ENCODE results near the gene CCDC186.
"Not testable (repeated sequence)": the region's sequence is repeated elsewhere in the genome, so short reads cannot be mapped to it uniquely, and the experiment has no call there.

CCDC186 gene

DNA sequence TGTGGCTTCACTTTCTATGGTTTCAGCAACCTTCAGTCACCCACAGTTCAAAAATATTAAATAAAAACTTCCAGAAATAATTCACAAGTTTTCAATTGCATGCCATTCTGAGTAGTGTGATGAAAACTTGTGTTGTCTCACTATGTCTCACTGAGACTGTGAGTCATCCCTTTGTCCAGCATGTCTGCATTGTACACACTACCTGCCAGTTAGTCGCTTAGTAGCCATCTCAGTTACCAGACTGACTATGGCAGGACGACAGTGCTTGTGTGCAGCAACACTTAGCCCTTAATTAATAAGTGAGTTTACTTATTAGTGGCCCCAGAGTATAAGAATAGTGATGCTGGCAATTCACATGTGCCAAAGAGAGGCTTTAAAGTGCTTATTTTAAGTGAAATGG lies 22.5 kb downstream of the CCDC186 start:
- DNase-seq: no peak
- Histone ChIP-seq H3K27ac (ENCODE audit: insufficient read depth in 1 of 2, low read depth in 1 of 2, low read length in 2 of 2, poor library complexity in 1 of 2, severe bottlenecking in 2 of 2) (no peak overlapping the region), H3K36me3 (ENCODE audit: control insufficient read depth in 4 of 4, insufficient read depth in 4 of 4, low read length in 3 of 4) (peaks cover 11 to 58% (median 25%) of the 10 kb centered on the region in 4 experiments), H3K9me3 (ENCODE audit: control extremely low read depth in 1 of 5, control insufficient read depth in 4 of 5, insufficient read depth in 2 of 5, low read depth in 1 of 5, low read length in 4 of 5) (no peaks in the 10 kb centered on the region), H3K4me3 (ENCODE audit: control insufficient read depth in 1 of 7, extremely low read depth in 1 of 7, insufficient read depth in 4 of 7, low read depth in 2 of 7, low read length in 6 of 7) (no peak overlapping the region), H3K4me1 (ENCODE audit: control extremely low read depth in 1 of 4, control insufficient read depth in 4 of 4, insufficient read depth in 4 of 4, low read length in 3 of 4) (no peaks in the 10 kb centered on the region), H3K27me3 (replicated peaks in 2 of 5; ENCODE audit: control insufficient read depth in 4 of 5, insufficient read depth in 5 of 5, low read length in 4 of 5) (no peaks in the 10 kb centered on the region)
- ChIA-PET CTCF (interaction anchor here (1.1 to 1.7 kb wide), 2 partner anchors 10 to 18 kb away, joined by 3 read pairs; no protein-coding TSS in a partner anchor), POLR2A (no interaction called here)
- WGBS (ENCODE audit: insufficient coverage): 100% methylated on average over 1 of the region's 2 CpGs

DNA sequence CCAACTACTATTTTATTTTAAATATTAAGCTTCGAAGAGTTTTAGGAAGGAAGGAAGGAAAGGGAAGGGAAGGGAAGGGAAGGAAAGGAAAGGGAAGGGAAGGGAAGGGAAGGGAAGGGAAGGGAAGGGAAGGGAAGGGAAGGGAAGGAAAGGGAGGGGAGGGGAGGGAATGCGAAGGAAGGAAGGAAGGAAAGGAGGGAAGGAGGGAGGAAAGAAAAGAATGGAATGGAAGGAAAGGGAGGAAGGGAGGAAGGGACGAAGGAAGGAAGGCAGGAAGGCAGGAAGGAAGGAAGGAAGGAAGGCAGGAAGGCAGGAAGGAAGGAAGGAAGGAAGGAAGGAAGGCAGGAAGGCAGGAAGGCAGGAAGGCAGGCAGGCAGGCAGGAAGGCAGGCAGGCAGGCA lies 24.5 kb downstream of the CCDC186 start:
- H3K27me3 ChIP-seq (replicated peaks in 2 of 5; ENCODE audit: control insufficient read depth in 4 of 5, insufficient read depth in 5 of 5, low read length in 4 of 5); POLR2A ChIA-PET; H3K4me3 ChIP-seq (ENCODE audit: control insufficient read depth in 1 of 7, extremely low read depth in 1 of 7, insufficient read depth in 4 of 7, low read depth in 2 of 7, low read length in 6 of 7); DNase-seq; H3K9me3 ChIP-seq (ENCODE audit: control extremely low read depth in 1 of 5, control insufficient read depth in 4 of 5, insufficient read depth in 2 of 5, low read depth in 1 of 5, low read length in 4 of 5); CTCF ChIA-PET; H3K4me1 ChIP-seq (ENCODE audit: control extremely low read depth in 1 of 4, control insufficient read depth in 4 of 4, insufficient read depth in 4 of 4, low read length in 3 of 4); H3K27ac ChIP-seq (ENCODE audit: insufficient read depth in 1 of 2, low read depth in 1 of 2, low read length in 2 of 2, poor library complexity in 1 of 2, severe bottlenecking in 2 of 2): not testable (repeated sequence)
- peaks cover 11 to 47% (median 21%) of the 10 kb centered on the region in 4 experiments for H3K36me3 ChIP-seq (ENCODE audit: control insufficient read depth in 4 of 4, insufficient read depth in 4 of 4, low read length in 3 of 4)
- 94% methylated on average over 2 of the region's 3 CpGs for WGBS (ENCODE audit: insufficient coverage)

DNA sequence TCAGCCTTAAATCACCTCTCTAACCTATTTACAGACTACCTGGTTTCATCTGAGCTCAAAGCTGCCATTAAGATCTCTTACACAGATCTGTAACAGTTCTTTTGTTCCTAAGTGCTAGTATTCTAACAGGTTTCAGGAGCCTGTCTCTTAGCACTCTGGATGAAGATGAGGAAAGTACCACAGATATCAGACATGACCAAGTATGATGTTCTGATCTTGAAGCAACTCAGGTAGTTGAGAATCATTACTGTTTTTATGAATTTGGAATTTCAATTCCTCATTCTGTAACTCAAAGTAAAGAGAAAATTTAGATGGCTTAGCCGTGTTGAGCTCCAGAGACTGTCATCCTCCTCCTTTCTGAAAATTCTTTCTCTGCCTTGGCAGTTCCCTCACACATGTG lies 30.8 kb downstream of the CCDC186 start:
- Histone ChIP-seq H3K36me3 (ENCODE audit: control insufficient read depth in 4 of 4, insufficient read depth in 4 of 4, low read length in 3 of 4) (peaks cover 6 to 30% (median 18%) of the 10 kb centered on the region in 4 experiments), H3K9me3 (ENCODE audit: control extremely low read depth in 1 of 5, control insufficient read depth in 4 of 5, insufficient read depth in 2 of 5, low read depth in 1 of 5, low read length in 4 of 5) (no peaks in the 10 kb centered on the region), H3K27ac (ENCODE audit: insufficient read depth in 1 of 2, low read depth in 1 of 2, low read length in 2 of 2, poor library complexity in 1 of 2, severe bottlenecking in 2 of 2) (no peak overlapping the region), H3K4me1 (ENCODE audit: control extremely low read depth in 1 of 4, control insufficient read depth in 4 of 4, insufficient read depth in 4 of 4, low read length in 3 of 4) (no peaks in the 10 kb centered on the region), H3K4me3 (ENCODE audit: control insufficient read depth in 1 of 7, extremely low read depth in 1 of 7, insufficient read depth in 4 of 7, low read depth in 2 of 7, low read length in 6 of 7) (no peak overlapping the region), H3K27me3 (replicated peaks in 2 of 5; ENCODE audit: control insufficient read depth in 4 of 5, insufficient read depth in 5 of 5, low read length in 4 of 5) (no peaks in the 10 kb centered on the region)
- POLR2A ChIA-PET: no interaction called here
- WGBS (ENCODE audit: insufficient coverage): 100% methylated on average over 1 of the region's 1 CpG
- CTCF ChIA-PET: interaction anchor here (1.3 kb wide), 1 partner anchor 16 kb away, joined by 3 read pairs; no protein-coding TSS in a partner anchor
- no peak for DNase-seq

DNA sequence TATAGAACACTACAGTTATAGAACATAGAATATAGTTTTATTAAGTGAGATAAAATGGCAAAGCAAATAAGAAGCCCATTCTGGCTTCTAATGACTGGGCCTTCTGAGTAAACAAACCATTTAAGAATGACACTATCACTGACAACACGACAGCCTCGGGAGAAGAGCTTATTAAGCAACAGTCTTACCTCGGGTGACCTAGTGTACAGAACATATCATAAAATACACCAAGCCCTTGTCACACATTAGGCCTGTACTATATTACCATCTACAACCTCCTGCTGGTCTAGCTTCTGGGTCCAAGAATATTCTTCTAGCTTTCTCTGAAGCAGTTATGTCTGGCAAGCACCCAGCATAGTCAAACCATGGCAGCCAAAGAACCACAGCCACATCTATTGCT lies 32.0 kb downstream of the CCDC186 start:
- ChIA-PET CTCF (interaction anchor here (1.3 kb wide), 1 partner anchor 17 kb away, joined by 3 read pairs; no protein-coding TSS in a partner anchor), POLR2A (no interaction called here)
- Histone ChIP-seq H3K9me3 (ENCODE audit: control extremely low read depth in 1 of 5, control insufficient read depth in 4 of 5, insufficient read depth in 2 of 5, low read depth in 1 of 5, low read length in 4 of 5) (no peaks in the 10 kb centered on the region), H3K27ac (ENCODE audit: insufficient read depth in 1 of 2, low read depth in 1 of 2, low read length in 2 of 2, poor library complexity in 1 of 2, severe bottlenecking in 2 of 2) (no peak overlapping the region), H3K36me3 (ENCODE audit: control insufficient read depth in 4 of 4, insufficient read depth in 4 of 4, low read length in 3 of 4) (peaks cover 6 to 20% (median 16%) of the 10 kb centered on the region in 4 experiments), H3K27me3 (replicated peaks in 2 of 5; ENCODE audit: control insufficient read depth in 4 of 5, insufficient read depth in 5 of 5, low read length in 4 of 5) (no peaks in the 10 kb centered on the region), H3K4me3 (ENCODE audit: control insufficient read depth in 1 of 7, extremely low read depth in 1 of 7, insufficient read depth in 4 of 7, low read depth in 2 of 7, low read length in 6 of 7) (no peak overlapping the region), H3K4me1 (ENCODE audit: control extremely low read depth in 1 of 4, control insufficient read depth in 4 of 4, insufficient read depth in 4 of 4, low read length in 3 of 4) (no peaks in the 10 kb centered on the region)
- no peak for DNase-seq
- WGBS (ENCODE audit: insufficient coverage): 94% methylated on average over 3 of the region's 3 CpGs

DNA sequence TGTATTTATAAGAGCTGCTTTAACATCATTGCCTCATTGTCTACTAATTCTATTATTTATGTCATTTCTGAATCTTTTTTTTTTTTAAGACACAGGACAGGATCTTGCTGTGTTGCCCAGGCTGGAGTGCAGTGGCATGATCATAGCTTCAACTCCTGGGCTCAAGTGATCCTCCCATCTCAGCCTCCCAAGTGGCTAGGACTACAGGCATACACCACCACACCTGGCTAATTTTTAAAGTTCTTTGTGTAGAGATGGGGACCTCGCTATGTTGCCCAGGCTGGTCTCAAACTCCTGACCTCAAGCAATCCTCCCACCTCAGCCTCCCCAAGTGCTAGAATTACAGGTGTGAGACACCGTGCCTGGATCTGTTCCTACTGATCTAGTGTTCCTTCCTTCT lies 33.2 kb downstream of the CCDC186 start:
- POLR2A ChIA-PET; H3K4me1 ChIP-seq (ENCODE audit: control extremely low read depth in 1 of 4, control insufficient read depth in 4 of 4, insufficient read depth in 4 of 4, low read length in 3 of 4); H3K4me3 ChIP-seq (ENCODE audit: control insufficient read depth in 1 of 7, extremely low read depth in 1 of 7, insufficient read depth in 4 of 7, low read depth in 2 of 7, low read length in 6 of 7); DNase-seq; H3K9me3 ChIP-seq (ENCODE audit: control extremely low read depth in 1 of 5, control insufficient read depth in 4 of 5, insufficient read depth in 2 of 5, low read depth in 1 of 5, low read length in 4 of 5); H3K27me3 ChIP-seq (replicated peaks in 2 of 5; ENCODE audit: control insufficient read depth in 4 of 5, insufficient read depth in 5 of 5, low read length in 4 of 5); H3K27ac ChIP-seq (ENCODE audit: insufficient read depth in 1 of 2, low read depth in 1 of 2, low read length in 2 of 2, poor library complexity in 1 of 2, severe bottlenecking in 2 of 2): not testable (repeated sequence)
- CTCF ChIA-PET: interaction anchor here (0.8 kb wide), 1 partner anchor 10 kb away, joined by 3 read pairs; no protein-coding TSS in a partner anchor
- 80% methylated on average over 1 of the region's 2 CpGs for WGBS (ENCODE audit: insufficient coverage)
- H3K36me3 ChIP-seq (ENCODE audit: control insufficient read depth in 4 of 4, insufficient read depth in 4 of 4, low read length in 3 of 4): peaks cover 8 to 17% (median 15%) of the 10 kb centered on the region in 4 experiments

DNA sequence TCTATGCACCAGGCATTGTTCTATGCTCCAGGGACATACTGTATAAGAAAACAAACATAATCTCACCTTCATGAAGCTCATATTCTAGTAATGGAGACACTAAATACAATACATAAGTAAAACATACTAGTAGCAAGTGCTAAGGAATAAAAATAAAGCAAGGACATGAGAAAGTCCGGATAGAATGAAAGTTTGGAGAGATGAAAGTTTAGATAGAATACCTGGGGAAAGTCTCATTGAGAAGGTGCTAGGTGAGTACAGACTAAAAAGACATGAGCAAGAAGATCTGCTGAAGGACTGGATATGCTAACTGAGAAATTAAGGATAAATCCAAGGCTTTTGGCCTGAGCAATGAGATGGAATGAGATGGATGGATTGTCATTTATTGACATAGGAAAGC lies 34.0 kb downstream of the CCDC186 start:
- Histone ChIP-seq H3K4me1 (ENCODE audit: control extremely low read depth in 1 of 4, control insufficient read depth in 4 of 4, insufficient read depth in 4 of 4, low read length in 3 of 4) (no peaks in the 10 kb centered on the region), H3K36me3 (ENCODE audit: control insufficient read depth in 4 of 4, insufficient read depth in 4 of 4, low read length in 3 of 4) (peaks cover 12 to 22% (median 16%) of the 10 kb centered on the region in 4 experiments), H3K4me3 (ENCODE audit: control insufficient read depth in 1 of 7, extremely low read depth in 1 of 7, insufficient read depth in 4 of 7, low read depth in 2 of 7, low read length in 6 of 7) (no peak overlapping the region), H3K27ac (ENCODE audit: insufficient read depth in 1 of 2, low read depth in 1 of 2, low read length in 2 of 2, poor library complexity in 1 of 2, severe bottlenecking in 2 of 2) (no peak overlapping the region), H3K9me3 (ENCODE audit: control extremely low read depth in 1 of 5, control insufficient read depth in 4 of 5, insufficient read depth in 2 of 5, low read depth in 1 of 5, low read length in 4 of 5) (no peaks in the 10 kb centered on the region), H3K27me3 (replicated peaks in 2 of 5; ENCODE audit: control insufficient read depth in 4 of 5, insufficient read depth in 5 of 5, low read length in 4 of 5) (no peaks in the 10 kb centered on the region)
- 40% methylated on average over 1 of the region's 1 CpG for WGBS (ENCODE audit: insufficient coverage)
- CTCF ChIA-PET: no interaction called here
- no peak for DNase-seq
- POLR2A ChIA-PET: no interaction called here

DNA sequence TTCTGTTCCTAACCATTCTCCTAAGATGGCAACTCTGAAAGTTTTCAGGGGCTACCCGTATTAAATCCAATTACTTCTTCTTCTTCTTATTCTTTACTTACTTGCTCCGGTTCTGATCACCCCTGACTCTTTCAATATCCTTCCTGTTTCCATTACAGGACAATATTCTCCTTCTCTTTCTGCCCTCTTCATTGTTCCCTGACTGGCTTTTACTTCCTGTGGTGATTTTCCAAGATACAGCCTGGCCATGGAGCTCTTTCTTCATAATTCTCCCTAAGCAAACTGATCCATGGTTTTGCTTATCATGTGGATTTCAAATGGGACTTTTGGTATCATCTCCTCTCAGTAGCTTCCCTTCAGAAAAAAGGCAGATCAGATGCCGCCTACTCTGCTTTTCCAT lies 35.4 kb downstream of the CCDC186 start:
- POLR2A ChIA-PET: no interaction called here
- Histone ChIP-seq H3K9me3 (ENCODE audit: control extremely low read depth in 1 of 5, control insufficient read depth in 4 of 5, insufficient read depth in 2 of 5, low read depth in 1 of 5, low read length in 4 of 5) (no peaks in the 10 kb centered on the region), H3K27me3 (replicated peaks in 2 of 5; ENCODE audit: control insufficient read depth in 4 of 5, insufficient read depth in 5 of 5, low read length in 4 of 5) (no peaks in the 10 kb centered on the region), H3K4me1 (ENCODE audit: control extremely low read depth in 1 of 4, control insufficient read depth in 4 of 4, insufficient read depth in 4 of 4, low read length in 3 of 4) (no peaks in the 10 kb centered on the region), H3K36me3 (ENCODE audit: control insufficient read depth in 4 of 4, insufficient read depth in 4 of 4, low read length in 3 of 4) (peaks cover 17 to 32% (median 22%) of the 10 kb centered on the region in 4 experiments), H3K27ac (ENCODE audit: insufficient read depth in 1 of 2, low read depth in 1 of 2, low read length in 2 of 2, poor library complexity in 1 of 2, severe bottlenecking in 2 of 2) (no peak overlapping the region), H3K4me3 (ENCODE audit: control insufficient read depth in 1 of 7, extremely low read depth in 1 of 7, insufficient read depth in 4 of 7, low read depth in 2 of 7, low read length in 6 of 7) (no peak overlapping the region)
- 83% methylated on average over 2 of the region's 3 CpGs for WGBS (ENCODE audit: insufficient coverage)
- CTCF ChIA-PET: no interaction called here
- DNase-seq: no peak
